Naive thymus-derived CD8-positive, alpha-beta T cell (primary cell): ENCODE measurements around the gene INO80D. TPM values are rescaled to one million over a fixed set of nuclear protein-coding genes. Genes with fewer than 3 reads are reported as not detected.
"Not testable (repeated sequence)": the region's sequence is repeated elsewhere in the genome, so short reads cannot be mapped to it uniquely, and the experiment has no call there.

Experiments used
- ATAC-seq, 2 donors: fragments of 150-1000 bp; cut with Tn5 transposase in 1 of 2; sonication (Bioruptor Pico), chemical (Tn5 transposase) in 1 of 2; 1 replicate in 1 of 2; 2 replicates in 1 of 2; pipeline ENCODE4 v1.10.0; 2021; ENCODE audit warnings: mild to moderate bottlenecking in 2 of 2, moderate library complexity in 2 of 2
- POLR2A ChIA-PET: fragments of 350-600 bp; sonication (Branson Sonifier 250); formaldehyde crosslinking; loops from one replicate; lab custom pipeline; 2021; ENCODE audit warnings: antibody characterized with exemption; lab: Charles Lee
- DNase-seq, 10 donors: peaks; one replicate each; pipeline versions ENCODE4 v3.0.0 to v3.0.0-alpha.2; 2020 to 2022
- H3K27ac Mint-ChIP-seq, 10 donors: one replicate each; pipeline ENCODE4 v1.8.0; 2020 to 2022; ENCODE audit warnings: mild to moderate bottlenecking in 10 of 10, mixed read lengths in 10 of 10, moderate library complexity in 4 of 10, inconsistent platforms in 1 of 10
- H3K27me3 Mint-ChIP-seq, 5 donors: one replicate each; pipeline ENCODE4 v1.8.0; 2021 to 2022; ENCODE audit warnings: mixed read lengths in 5 of 5
- H3K36me3 Mint-ChIP-seq, 3 donors: one replicate each; pipeline ENCODE4 v1.8.0; 2020 to 2022; ENCODE audit warnings: mixed read lengths in 3 of 3, mild to moderate bottlenecking in 2 of 3, inconsistent platforms in 1 of 3
- H3K4me1 Mint-ChIP-seq, 4 donors: one replicate each; pipeline ENCODE4 v1.8.0; 2021 to 2022; ENCODE audit warnings: mixed read lengths in 4 of 4
- H3K4me3 Mint-ChIP-seq, 10 donors: one replicate each; pipeline ENCODE4 v1.8.0; 2020 to 2022; ENCODE audit warnings: mild to moderate bottlenecking in 10 of 10, mixed read lengths in 10 of 10, moderate library complexity in 6 of 10, inconsistent platforms in 1 of 10
- H3K9me3 Mint-ChIP-seq, 9 donors: one replicate each; pipeline ENCODE4 v1.8.0; 2020 to 2022; ENCODE audit warnings: mixed read lengths in 9 of 9, mild to moderate bottlenecking in 3 of 9, inconsistent platforms in 1 of 9, moderate library complexity in 1 of 9
- polyA plus RNA-seq, 3 donors: library from polyadenylated mRNA; unstranded; fragments of 300-500 nt; fragmentation: Illumina TruSeq; gene quantifications; one replicate each; pipeline ENCODE4 v1.2.3, GENCODE V29; 2021
- total RNA-seq, 8 experiments: library from RNA in 2 of 8; stranded (reverse) in 2 of 8; gene quantifications; one replicate each; pipeline ENCODE4 v1.2.3 and lab custom pipeline; 2021 to 2026

Gene INO80D
- total and polyA plus RNA-seq, 5 experiments from 2014 or later: 9.4 to 38.7 (median 13.1) TPM

- peaks cover 0 to 2% (median 0%) of the 10 kb centered on the region in 3 donors for H3K36me3 Mint-ChIP-seq
- no peaks in the 10 kb centered on the region for H3K27me3 Mint-ChIP-seq
- DNase-seq: no peak
- peaks cover 34 to 71% (median 54%) of the 10 kb centered on the region in 4 donors for H3K4me1 Mint-ChIP-seq
- peak overlapping the region in 8 of 10 donors; percentile 13 to 67 (median 44) for H3K27ac Mint-ChIP-seq
- POLR2A ChIA-PET: no interaction called here
- no peaks in the 10 kb centered on the region for H3K9me3 Mint-ChIP-seq
- peak overlapping the region in 1 of 10 donors; percentile 45 for H3K4me3 Mint-ChIP-seq
- ATAC-seq: no peak
Observed at GRCh38 chr2:206082298-206082843, 3.6 kb downstream of the INO80D start.

DNA sequence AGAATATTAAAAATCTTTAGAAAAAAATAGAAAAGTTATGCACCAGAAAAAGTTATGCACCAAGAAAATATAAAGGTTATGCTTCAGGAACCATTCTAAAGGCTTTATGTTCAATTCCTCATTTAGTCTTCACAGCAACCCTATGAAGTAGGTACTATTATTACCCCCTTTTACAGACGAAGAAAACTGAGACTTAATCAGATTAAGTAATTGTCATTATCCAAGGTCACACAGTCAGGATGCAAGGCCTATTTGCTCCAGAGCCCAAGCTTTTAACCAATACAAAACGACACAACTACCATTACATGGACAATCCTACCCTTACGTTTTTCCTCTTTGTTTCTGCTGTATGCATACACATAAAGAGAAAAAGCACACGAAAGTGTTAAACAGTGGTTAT is 5.0 kb downstream of the INO80D start:
- no peak for ATAC-seq
- peaks cover 0 to 6% (median 0%) of the 10 kb centered on the region in 3 donors for H3K36me3 Mint-ChIP-seq
- no peaks in the 10 kb centered on the region for H3K9me3 Mint-ChIP-seq
- no peak for DNase-seq
- peak overlapping the region in 3 of 10 donors; percentile 49 to 68 (median 54) for H3K27ac Mint-ChIP-seq
- POLR2A ChIA-PET: no interaction called here
- H3K4me1 Mint-ChIP-seq: peaks cover 29 to 68% (median 52%) of the 10 kb centered on the region in 4 donors
- H3K4me3 Mint-ChIP-seq: no peak overlapping the region
- H3K27me3 Mint-ChIP-seq: no peaks in the 10 kb centered on the region

DNA sequence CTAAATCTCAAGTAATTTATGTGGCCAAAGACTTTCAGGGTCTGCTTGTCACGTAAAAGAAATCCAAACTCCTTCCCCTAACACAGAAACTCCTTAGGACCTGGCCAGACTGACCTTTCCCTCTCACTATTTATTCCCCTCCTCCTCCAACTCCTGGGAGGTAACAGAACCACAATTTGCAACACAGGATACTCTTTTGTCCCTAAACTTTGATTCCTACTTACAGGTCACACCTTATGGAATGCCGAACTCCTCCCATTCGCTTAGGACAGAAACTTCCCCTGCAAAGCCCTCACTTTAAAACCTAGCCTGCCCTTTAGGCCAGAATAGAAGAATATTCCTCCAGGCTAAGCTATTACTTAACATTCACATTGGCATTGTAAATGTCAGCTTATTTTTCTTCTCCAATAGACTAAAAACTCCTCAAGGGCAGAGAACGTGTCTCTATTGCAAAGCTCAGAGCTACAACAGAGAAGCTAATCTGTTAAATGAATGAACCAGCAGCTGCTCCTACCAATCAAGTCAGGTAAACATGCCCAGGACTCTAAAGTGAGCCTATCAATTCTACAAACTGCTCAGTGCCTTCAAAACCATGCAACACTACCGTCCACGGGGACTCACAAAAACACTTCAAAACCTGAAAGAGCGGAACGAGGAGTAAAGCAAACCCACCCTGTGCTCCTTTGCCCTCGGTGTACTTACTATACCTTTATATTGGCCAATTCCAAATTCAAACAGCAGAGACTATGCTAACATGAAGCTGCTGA is 6.1 kb downstream of the INO80D start:
- peaks cover 28 to 74% (median 56%) of the 10 kb centered on the region in 4 donors for H3K4me1 Mint-ChIP-seq
- DNase-seq (no peak), ATAC-seq (no peak)
- H3K27ac Mint-ChIP-seq: peak overlapping the region in 6 of 10 donors; percentile 9 to 35 (median 18)
- peaks cover 0 to 9% (median 0%) of the 10 kb centered on the region in 3 donors for H3K36me3 Mint-ChIP-seq
- peak overlapping the region in 1 of 10 donors; percentile 1 for H3K4me3 Mint-ChIP-seq
- H3K27me3 Mint-ChIP-seq: no peaks in the 10 kb centered on the region
- no peaks in the 10 kb centered on the region for H3K9me3 Mint-ChIP-seq
- POLR2A ChIA-PET: no interaction called here

DNA sequence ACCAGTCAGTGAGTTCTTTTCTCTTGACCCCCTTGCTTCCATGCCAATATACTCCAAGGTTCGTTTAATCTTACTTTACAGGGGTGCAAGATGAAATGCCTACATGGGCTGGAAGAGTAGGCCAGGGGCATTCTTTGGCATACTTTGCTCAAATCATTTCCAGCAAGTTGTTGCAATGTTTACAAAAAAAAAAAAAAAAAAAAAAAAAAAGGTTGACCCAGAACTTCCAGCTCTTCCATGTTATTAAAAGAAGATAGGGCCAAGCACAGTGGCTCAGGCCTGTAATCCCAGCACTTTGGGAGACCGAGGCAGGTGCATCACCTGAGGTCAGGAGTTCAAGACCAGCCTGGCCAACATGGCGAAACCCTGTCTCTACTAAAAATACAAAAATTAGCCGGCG is 8.1 kb downstream of the INO80D start:
- DNase-seq, POLR2A ChIA-PET, ATAC-seq, H3K4me3 Mint-ChIP-seq, H3K9me3 Mint-ChIP-seq, H3K27me3 Mint-ChIP-seq: not testable (repeated sequence)
- Mint-ChIP-seq H3K36me3 (peaks cover 0 to 18% (median 0%) of the 10 kb centered on the region in 3 donors), H3K27ac (peak overlapping the region in 2 of 10 donors; percentile 7 to 71), H3K4me1 (peaks cover 22 to 71% (median 51%) of the 10 kb centered on the region in 4 donors)

DNA sequence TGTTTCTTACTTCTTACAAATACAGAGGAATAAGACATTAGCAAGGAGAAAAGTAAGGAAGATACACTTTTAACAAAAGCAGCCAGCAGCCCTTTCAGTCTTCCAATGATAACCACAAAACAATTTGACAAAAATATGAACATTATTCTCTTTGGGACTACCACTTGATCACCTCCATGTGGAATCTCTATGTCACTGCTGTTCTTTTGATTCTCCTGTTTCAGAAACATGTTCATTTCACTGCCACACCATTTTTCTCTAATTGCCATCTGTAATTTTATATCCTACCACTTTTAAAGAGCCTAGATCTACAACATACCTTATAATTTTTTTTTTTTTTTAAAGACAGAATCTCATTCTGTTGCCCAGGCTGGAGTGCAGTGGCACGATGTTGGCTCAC is 10.9 kb downstream of the INO80D start:
- H3K4me3 Mint-ChIP-seq: no peak overlapping the region
- peaks cover 29 to 61% (median 49%) of the 10 kb centered on the region in 4 donors for H3K4me1 Mint-ChIP-seq
- POLR2A ChIA-PET: no interaction called here
- ATAC-seq: no peak
- peaks cover 0 to 7% (median 0%) of the 10 kb centered on the region in 9 donors for H3K9me3 Mint-ChIP-seq
- no peak for DNase-seq
- no peaks in the 10 kb centered on the region for H3K27me3 Mint-ChIP-seq
- peaks cover 2 to 23% (median 4%) of the 10 kb centered on the region in 3 donors for H3K36me3 Mint-ChIP-seq
- H3K27ac Mint-ChIP-seq: peak overlapping the region in 1 of 10 donors; percentile 4

- H3K36me3 Mint-ChIP-seq: peaks cover 2 to 26% (median 4%) of the 10 kb centered on the region in 3 donors
- H3K27ac Mint-ChIP-seq: peak overlapping the region in 5 of 10 donors; percentile 1 to 81 (median 55)
- DNase-seq (no peak), ATAC-seq (no peak)
- POLR2A ChIA-PET: interaction anchor here (1.2 kb wide), 1 partner anchor 15 kb away, joined by 4 read pairs; the partner anchor contains the start of gene INO80D
- peak overlapping the region in 1 of 10 donors; percentile 24 for H3K4me3 Mint-ChIP-seq
- peaks cover 0 to 7% (median 0%) of the 10 kb centered on the region in 9 donors for H3K9me3 Mint-ChIP-seq
- H3K27me3 Mint-ChIP-seq: no peaks in the 10 kb centered on the region
- peaks cover 19 to 53% (median 47%) of the 10 kb centered on the region in 4 donors for H3K4me1 Mint-ChIP-seq
Observed at GRCh38 chr2:206071807-206072206, 14.2 kb downstream of the INO80D start.

DNA sequence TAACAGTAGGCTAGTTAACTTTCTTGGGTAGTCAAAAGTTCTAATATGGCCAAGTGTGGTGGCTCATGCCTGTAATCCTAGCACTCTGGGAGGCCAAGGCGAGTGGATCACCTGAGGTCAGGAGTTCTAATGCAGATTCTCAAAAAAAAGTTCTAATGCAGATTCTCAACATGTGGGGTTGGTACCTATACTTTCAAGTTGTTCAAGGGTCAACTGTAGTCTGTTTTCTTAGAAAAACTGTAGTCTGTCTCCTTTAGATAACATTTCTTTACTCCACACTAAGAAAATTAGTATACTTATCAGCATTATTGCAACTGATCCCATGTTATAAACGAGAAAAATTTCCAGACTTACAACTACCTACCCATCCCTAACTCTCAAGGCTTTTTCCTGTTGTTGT is 16.6 kb downstream of the INO80D start:
- Mint-ChIP-seq H3K4me1 (peaks cover 23 to 64% (median 53%) of the 10 kb centered on the region in 4 donors), H3K4me3 (no peak overlapping the region), H3K27me3 (no peaks in the 10 kb centered on the region), H3K9me3 (peaks cover 0 to 7% (median 0%) of the 10 kb centered on the region in 9 donors), H3K27ac (peak overlapping the region in 3 of 10 donors; percentile 12 to 16 (median 15)), H3K36me3 (peaks cover 2 to 19% (median 4%) of the 10 kb centered on the region in 3 donors)
- DNase-seq (no peak), ATAC-seq (no peak)
- POLR2A ChIA-PET: no interaction called here

DNA sequence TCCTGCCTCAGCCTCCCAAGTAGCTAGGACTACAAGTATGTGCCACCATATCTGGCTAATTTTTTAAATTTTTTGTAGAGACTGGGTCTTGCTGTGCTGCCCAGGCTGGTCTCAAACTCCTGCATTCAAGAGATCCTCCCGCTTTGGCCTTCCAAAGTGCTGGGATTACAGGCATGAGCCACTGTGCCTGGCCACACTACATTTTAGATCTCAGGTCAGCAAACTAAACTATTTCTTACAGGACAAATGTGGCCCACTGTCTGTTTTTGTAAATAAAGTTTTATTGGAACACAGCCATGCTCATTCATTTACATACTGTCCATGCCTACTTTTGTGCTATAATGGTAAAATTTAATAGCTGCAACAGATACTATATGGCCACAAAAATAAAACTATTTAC is 17.8 kb downstream of the INO80D start:
- peaks cover 0 to 7% (median 0%) of the 10 kb centered on the region in 9 donors for H3K9me3 Mint-ChIP-seq
- peaks cover 4 to 23% (median 6%) of the 10 kb centered on the region in 3 donors for H3K36me3 Mint-ChIP-seq
- no peak for ATAC-seq
- H3K4me3 Mint-ChIP-seq: no peak overlapping the region
- H3K27ac Mint-ChIP-seq: peak overlapping the region in 4 of 10 donors; percentile 2 to 28 (median 19)
- no peaks in the 10 kb centered on the region for H3K27me3 Mint-ChIP-seq
- POLR2A ChIA-PET: no interaction called here
- DNase-seq: no peak
- H3K4me1 Mint-ChIP-seq: peaks cover 23 to 64% (median 54%) of the 10 kb centered on the region in 4 donors

DNA sequence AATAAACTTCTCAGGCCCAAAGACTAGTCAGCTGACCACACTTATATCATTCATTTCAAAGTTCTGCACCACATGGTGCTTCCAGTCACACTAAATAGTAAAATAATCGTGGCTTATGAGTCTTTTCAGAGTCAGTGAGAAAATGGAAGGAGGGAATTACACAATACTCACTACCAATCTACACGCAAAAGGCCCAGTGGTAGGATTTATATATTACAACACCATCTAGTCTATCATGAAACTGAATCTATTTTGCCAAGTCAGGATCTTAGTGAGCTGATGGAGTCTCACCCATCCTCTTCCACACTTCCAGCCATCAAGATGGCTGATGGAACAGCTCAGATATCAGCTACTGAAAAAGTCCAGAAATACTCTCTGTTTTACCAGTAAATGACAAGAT is 21.9 kb downstream of the INO80D start:
- H3K4me3 Mint-ChIP-seq: no peak overlapping the region
- peaks cover 5 to 55% (median 11%) of the 10 kb centered on the region in 3 donors for H3K36me3 Mint-ChIP-seq
- H3K27me3 Mint-ChIP-seq: no peaks in the 10 kb centered on the region
- POLR2A ChIA-PET: no interaction called here
- peaks cover 14 to 50% (median 46%) of the 10 kb centered on the region in 4 donors for H3K4me1 Mint-ChIP-seq
- no peak for DNase-seq
- peak overlapping the region in 4 of 10 donors; percentile 10 to 41 (median 32) for H3K27ac Mint-ChIP-seq
- ATAC-seq: no peak
- no peaks in the 10 kb centered on the region for H3K9me3 Mint-ChIP-seq

GRCh38 chr2:206063635-206064034 is 22.3 kb downstream of the INO80D start:
- H3K36me3 Mint-ChIP-seq: peaks cover 5 to 55% (median 11%) of the 10 kb centered on the region in 3 donors
- ATAC-seq (no peak), DNase-seq (no peak)
- no peaks in the 10 kb centered on the region for H3K9me3 Mint-ChIP-seq
- H3K4me1 Mint-ChIP-seq: peaks cover 13 to 49% (median 45%) of the 10 kb centered on the region in 4 donors
- H3K4me3 Mint-ChIP-seq: no peak overlapping the region
- no peaks in the 10 kb centered on the region for H3K27me3 Mint-ChIP-seq
- H3K27ac Mint-ChIP-seq: peak overlapping the region in 4 of 10 donors; percentile 30 to 54 (median 37)
- POLR2A ChIA-PET: no interaction called here

GRCh38 chr2:206062724-206063123 is 23.2 kb downstream of the INO80D start:
- H3K4me3 Mint-ChIP-seq: peak overlapping the region in 2 of 10 donors; percentile 16
- POLR2A ChIA-PET: no interaction called here
- peak in 2 of 10 donors; percentile 3 to 10 for DNase-seq
- H3K9me3 Mint-ChIP-seq: no peaks in the 10 kb centered on the region
- ATAC-seq: peak; percentile 41 to 58
- H3K4me1 Mint-ChIP-seq: peaks cover 13 to 42% (median 41%) of the 10 kb centered on the region in 4 donors
- no peaks in the 10 kb centered on the region for H3K27me3 Mint-ChIP-seq
- H3K36me3 Mint-ChIP-seq: peaks cover 5 to 59% (median 13%) of the 10 kb centered on the region in 3 donors
- H3K27ac Mint-ChIP-seq: peak overlapping the region in 4 of 10 donors; percentile 2 to 82 (median 38)

DNA sequence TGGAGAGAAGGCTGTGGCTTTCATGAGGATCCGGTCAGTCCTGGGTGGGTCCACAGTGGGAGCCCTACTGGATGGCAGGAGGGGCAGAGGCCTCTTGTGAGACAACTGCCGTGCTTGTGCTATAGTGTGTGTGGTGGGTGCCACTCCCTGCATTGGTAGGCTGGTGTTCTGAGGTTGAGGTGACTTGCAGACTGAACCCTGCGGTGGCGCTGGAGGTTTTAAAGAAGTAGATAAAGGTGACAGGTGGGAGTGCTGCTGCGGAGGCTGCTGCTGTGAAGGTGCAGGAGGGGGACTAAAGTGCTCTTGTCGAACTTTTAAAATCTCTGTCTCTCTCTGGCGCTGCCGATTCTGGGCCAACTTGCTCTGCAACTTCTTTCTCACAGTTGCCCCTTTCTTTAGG is 29.7 kb downstream of the INO80D start:
- peak overlapping the region in 4 of 10 donors; percentile 10 to 41 (median 35) for H3K27ac Mint-ChIP-seq
- no peaks in the 10 kb centered on the region for H3K27me3 Mint-ChIP-seq
- DNase-seq: no peak
- H3K4me3 Mint-ChIP-seq: peak overlapping the region in 1 of 10 donors; percentile 6
- ATAC-seq: peak in 1 of 2 donors; percentile 12
- POLR2A ChIA-PET: no interaction called here
- peaks cover 13 to 80% (median 37%) of the 10 kb centered on the region in 3 donors for H3K36me3 Mint-ChIP-seq
- H3K4me1 Mint-ChIP-seq: peaks cover 12 to 26% (median 20%) of the 10 kb centered on the region in 4 donors
- no peaks in the 10 kb centered on the region for H3K9me3 Mint-ChIP-seq
